SK-N-MC (cell line): ENCODE results near the gene AATK.

ENCODE experiments used
- EZH2 ChIP-seq: fragments of 200-600 bp; sonication (generic); IDR thresholded peaks from one replicate; pipeline ENCODE4 v1.6.1; 2017; ENCODE audit warnings: antibody characterized with exemption
- POLR2AphosphoS5 ChIP-seq: IDR thresholded peaks from 2 replicates; pipeline ENCODE4 v1.6.1; 2012; ENCODE audit warnings: mild to moderate bottlenecking, low read depth, low read length, borderline replicate concordance

DNA sequence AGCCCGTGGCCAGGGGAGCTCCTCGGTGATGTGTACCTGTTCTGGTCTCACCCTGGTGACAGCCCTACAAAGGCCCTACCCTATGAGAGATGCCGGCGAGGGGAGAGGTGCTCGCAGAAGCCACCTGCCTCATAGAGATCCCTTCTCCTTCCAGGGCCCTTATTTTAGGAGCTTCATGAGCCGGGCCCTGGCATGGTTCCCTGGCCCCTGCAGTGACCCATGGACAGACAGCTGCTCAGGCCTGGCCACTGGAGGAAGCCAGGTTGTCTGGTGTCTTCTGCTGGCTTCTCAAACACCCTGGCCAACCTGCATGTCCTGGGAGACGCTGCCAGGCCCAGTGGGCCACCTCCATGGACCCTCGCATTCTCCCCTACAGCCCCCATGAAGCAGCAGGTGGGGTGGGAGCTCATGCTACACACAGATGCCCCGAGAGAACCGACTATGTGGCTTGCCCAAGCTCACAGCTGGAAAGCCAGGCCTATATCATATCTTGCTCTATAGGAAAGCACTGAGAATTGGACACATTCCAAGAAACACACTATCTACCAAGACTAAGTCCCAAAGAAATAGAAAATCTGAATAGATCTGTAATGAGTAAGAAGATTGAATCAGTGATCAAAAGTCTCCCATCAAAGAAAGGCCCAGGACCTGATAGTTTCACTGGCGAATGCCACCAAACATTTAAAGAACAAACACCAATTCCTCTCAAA lies 7.2 kb upstream of the AATK start:
- no peak for TF ChIP-seq EZH2
- TF ChIP-seq POLR2AphosphoS5, result no peak
